ENCODE results near the gene TOMM20.
"Not testable (repeated sequence)": the region's sequence is repeated elsewhere in the genome, so short reads cannot be mapped to it uniquely, and the experiment has no call there.

Gene TOMM20
- 156 reads per million, percentile 89 among the genes with 10 or more reads in this experiment for total RNA-seq

DNA sequence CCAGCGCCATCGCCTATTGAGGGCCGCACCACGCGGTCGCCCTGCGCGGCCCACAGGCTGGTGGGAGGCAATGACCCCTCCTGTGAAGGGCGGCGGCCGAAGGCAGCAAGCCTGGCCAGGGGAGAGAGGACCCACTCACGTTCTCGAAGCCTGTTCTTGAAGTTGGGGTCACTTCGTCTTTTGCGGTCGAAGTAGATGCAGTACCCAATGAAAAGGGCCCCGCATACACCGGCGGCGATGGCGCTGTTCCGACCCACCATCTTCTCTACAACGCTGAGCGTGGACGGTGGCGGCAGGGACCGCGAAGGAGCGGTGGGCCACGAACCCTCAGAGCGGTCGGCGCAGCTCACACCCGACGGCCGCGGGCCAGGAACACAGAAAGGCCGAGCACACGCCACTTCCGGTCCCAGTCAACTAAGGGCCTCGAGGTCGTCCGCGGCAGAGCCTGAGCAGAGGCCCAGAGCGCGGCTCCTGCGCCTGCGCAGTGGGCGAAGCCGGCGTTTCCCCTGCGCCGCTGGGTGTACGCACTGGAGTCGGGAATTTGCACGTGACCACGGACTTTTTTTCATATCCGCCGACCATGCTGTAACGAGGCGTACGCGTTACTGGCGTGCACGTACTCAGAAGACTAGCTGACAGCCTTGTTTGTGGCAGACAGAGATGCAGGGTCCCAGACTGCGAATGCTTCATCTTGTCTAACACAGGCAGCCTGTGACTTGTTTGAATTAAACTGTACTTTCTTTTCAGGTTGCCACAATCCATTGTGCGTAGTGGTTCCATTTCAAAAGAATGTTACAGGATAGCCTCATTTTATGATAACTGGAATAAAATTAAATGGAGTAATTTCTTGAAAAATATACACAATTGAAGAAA, at the start of gene TOMM20:
Gene TOMM20 (minus strand): TSS at position 382 of the 873 bp plus-strand sequence. CDS start 122 bp downstream, at position 260.
- DNase-seq: peak; percentile 95

DNA sequence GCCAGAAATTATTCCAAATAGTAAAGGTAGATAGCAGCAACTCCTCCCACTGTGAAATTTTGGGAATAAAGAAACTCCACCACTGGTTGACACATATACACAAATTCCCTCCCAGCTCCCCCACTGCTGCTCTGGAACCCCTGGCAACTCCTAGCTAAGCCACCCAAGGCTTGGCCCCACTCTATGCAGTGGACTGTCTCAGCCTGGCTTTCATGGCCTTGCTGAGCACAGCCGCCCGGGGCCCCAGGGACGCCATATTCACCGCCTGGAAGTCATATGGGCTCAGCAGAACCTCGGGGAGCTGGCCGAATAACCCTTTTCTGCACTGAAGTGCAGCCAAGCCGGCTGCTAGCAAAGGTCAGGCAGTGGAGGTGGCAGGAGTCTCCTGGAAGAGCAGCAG, 47.8 kb upstream of the TOMM20 start:
- no peak for DNase-seq

DNA sequence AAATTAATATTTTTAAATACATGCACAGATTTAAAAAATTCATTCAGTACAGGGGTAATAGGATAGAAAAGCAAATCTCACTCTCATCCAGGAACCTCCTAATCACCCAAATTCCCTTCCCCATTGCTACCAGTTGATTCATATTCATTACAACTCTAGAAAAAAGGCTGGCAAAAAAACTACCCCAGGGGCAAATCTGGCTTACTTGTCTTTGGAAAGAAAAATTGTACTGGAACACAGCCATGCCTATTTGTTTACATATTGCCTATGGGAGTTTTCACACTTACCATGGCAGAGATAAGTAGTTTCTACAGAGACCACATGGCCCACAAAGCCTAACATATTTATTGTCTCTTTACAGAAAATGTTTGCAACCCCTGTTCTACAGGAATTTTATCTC, 41.3 kb upstream of the TOMM20 start:
- no peak for DNase-seq

DNA sequence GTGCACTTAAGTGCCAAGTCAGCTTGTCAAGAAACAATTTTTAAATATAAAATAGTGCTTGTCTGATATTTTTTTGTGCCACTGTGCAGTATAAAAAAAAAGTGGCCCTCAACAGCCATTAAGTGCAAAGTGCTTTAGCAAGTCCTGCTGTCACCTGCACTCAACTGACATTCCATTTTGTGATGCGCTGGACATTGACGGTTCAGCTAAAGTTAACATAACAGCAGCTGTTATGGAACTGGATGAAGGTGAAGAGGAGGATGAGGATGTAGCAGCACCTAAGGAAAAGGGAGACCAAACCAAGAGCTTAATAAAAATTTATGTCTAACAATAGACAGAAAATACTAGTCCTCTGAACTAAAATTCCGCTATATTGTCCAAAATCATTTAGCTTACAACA, 39.7 kb upstream of the TOMM20 start:
- DNase-seq: no peak

DNA sequence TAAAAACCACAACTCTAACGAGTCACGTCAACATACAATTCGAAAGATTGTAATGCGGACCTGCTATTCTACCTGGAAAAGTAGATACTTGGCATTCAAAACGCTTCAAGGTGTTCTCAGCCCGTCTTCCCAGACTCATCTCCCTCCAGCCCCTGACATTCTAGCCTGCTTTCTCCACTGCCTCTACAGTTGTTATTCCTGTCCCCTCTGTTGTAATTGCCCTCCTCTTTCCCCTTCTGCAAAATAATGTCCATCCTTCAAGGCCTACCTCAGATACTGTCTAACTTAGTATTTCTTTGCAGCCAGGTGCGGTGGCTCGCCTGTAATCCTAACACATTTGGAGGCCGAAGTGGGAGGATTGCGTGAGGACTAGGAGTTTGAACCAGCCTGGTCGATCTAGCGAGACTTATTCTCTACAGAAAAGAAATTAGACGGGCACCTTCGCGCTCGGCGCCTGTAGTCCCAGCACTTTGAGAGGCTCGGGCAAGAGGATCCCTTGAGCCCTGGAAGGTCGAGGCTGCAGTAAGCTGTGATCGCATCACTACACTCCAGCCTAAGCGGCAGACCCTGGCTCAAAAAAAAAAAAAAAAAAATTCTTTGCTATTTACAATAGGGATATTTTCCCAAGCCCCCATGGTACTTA, 33.2 kb upstream of the TOMM20 start:
- no peak for DNase-seq

DNA sequence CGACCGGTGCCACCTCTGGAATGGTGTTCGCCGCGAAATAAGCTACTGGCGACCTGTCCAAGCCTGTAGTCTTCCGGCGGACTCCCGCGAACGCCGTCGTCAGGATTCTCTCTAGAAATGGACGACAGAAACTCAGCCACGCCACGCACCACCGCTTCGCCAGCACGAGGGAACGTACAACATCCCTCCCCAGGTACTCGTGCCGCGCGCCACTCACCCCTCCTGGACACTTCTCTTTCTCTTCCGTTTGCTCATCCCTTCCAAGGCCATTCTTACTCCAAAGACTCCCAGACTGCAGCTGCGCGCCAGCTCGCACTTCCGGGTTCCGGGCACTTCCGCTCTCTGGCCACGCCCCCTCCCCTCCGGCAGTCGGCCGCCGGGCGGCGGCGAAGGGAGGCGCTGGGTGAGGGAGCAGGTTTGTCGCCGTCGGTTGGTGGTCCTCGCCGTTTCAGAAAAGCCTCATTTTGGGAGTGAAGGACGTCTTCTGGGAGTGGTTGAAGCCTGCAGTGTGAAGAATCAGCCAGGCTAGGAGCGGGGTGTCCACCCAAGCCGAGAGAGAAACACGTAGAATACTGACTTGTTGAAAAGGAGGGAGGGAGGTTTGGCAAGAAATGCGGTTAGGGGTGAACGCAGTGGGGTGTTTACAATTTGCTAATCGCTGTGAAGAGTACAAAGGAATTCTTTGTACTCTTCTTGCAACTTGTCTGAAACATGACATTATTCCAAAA, 32.5 kb upstream of the TOMM20 start, which contains the start of gene RBM34:
Gene RBM34 (minus strand): TSS at position 294 of the 728 bp plus-strand sequence. CDS start 24 bp downstream, at position 270.
- peak; percentile 89 for DNase-seq

DNA sequence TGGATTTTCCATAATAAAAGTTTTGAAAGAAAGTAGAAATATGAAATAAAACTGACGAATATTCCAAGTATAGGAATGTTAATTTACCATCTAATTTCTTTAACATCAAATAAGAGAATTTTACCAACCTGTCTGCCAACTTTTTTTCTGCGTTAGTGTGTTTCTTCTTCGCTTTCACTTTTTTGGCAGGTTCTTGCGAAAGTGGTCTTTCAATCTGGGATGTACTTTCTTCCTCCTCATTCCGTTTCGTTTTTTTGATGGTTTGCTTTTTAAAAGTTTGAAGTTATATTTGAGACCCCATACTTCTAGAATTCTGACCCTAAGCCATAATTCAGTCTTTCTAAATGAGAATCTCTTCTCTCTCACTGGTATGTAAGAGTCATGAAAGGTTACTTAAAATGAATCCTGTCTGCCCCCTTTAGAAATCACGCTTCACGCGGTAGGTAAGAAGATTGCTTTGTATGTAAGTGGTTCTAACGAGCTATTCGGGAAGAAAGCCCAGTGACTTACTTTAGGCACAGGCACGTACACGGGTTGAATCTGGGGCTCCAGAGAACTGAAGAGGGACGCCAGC, 31.8 kb upstream of the TOMM20 start:
- peak; percentile 30 for DNase-seq

DNA sequence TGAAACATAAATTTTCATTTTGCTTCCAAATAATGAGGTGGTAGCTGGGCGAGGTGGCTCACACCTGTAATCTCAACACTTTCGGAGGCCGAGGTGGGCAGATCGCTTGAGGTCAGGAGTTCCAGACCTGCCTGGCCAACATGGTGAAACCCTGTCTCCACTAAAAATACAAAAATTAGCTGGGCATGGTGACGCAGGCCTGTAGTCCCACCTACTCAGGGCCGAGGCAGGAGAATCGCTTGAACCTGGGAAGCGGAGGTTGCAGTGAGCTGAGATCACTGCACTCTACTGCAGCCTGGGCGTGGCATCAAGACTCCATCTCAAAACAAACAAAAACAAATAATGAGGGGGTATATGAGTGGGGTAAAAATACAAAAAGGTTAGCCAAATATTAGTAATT, 31.3 kb upstream of the TOMM20 start:
- DNase-seq: not testable (repeated sequence)

DNA sequence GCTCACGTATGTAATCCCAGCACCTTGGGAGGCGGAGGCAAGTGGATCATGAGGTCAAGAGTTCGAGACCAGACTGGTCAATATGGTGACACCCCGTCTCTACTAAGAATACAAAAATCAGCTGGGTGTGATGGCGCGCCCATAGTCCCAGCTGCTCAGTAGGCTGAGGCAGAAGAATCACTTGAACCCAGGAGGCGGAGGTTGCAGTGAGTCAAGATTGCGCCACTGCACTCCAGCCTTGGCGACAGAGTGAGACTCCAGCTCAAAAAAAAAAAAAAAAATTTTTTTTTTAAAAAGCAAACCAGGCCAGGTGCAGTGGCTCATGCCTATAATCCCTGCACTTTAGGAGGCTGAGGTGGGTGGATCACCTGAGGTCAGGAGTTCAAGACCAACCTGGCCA, 30.6 kb upstream of the TOMM20 start:
- not testable (repeated sequence) for DNase-seq

DNA sequence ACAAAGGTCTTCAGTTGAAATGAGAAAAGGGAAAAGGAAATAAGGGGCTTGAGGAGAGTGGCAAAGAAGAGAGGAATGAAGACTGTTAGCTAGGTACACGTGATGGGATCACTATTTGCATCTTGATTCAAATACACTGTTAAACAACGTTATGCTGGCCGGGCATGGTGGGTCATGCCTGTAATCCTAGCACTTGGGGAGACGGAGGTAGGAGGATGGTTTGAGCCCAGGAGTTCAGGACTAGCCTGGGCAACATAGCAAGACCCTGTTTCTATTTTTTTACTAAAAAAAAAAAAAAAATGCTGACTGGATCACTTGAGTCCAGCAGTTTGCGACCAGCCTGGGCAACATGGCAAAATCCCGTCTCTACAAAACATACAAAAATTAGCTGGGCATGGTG, 30.0 kb upstream of the TOMM20 start:
- DNase-seq: no peak

DNA sequence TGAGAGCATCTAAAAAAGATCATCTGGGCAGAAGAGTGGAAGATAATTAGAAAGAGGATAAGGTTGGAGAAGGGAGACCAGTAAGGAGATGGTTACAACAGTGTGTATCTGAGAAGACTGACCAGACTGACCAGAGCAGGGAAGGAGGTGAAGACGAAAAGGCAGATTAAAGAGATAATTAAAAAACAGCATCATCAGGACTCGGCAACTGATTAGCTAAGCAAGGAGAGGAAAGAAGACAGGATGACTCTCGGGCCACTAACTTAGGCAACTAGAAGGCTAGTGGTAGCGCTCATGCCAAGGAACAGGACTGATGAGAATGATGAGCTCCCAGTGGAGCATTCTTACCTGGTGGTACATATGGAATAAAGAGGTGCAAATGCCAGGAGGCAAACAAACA, 28.5 kb upstream of the TOMM20 start:
- no peak for DNase-seq

DNA sequence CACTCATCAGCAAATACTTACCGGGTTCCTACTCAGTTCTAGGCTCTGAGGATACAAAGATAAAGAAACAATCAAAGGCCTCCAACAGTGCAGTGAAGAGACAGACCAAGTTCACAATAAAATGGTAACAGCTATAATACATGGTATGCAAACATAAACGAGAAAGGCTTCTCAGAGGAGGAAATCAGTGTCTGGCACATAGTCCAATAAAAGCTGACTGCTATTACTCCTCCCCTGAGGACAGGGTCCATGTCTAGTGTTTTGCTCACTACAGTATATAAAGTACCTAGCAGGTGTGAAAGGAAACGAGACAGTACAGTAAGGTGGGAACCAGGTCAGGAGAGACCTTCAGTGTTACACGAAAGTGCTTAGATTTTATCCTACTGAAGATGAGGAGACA, 28.1 kb upstream of the TOMM20 start:
- DNase-seq: no peak

DNA sequence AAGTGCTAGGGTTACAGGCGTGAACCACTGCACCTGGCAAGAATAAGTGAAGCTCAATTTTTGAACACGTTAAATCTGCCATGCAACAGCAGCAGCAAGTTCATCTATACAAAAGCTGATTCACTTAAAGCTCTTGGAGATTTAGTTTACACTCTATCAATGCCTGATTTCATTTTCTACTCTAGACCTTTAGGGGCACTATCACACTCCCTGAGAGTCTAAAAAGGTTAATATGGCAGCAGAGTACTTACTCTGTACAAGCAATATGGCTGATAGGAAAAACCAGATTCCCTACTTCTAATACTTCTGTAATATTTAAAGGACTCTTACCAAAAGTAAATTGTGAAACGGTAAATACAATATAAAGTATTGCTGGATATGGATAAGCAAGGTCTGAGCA, 27.6 kb upstream of the TOMM20 start:
- DNase-seq: no peak

DNA sequence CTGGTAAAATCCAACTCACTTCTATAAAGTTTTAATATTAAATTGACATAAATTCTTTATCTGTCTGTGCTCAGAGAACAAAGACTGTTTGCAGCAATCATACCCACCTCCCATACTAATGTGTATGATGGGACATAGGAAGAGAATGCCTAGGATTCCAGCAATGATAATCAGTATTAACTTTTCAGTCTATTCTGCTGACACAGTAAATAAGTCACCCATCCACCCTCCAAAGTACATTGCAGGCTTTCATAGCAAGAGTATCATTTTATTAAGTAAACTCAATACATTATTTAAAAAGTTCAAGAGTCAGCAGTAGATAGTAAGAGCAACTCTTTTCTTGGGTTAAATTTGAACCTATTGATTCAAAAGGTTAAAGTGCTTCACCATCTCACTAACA, 23.6 kb upstream of the TOMM20 start:
- DNase-seq: no peak

DNA sequence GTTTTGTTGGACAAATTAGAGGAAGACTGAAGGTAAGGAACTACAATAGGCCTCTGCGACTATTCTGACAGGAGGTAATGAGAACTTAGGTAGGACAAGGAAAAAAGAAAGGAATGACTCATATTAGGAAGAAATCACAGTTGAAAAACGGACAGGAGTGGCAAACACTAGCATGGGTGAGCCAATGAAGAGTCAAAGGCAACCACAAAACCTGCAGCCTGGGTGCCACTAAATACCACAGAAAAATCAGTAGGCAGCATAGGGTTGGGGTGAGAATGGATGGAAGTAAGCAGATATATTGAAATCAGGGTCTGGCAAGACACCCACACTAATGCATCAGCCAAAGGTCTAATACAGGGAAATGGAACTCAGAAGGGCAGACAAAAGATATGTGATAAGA, 22.4 kb upstream of the TOMM20 start:
- DNase-seq: no peak

DNA sequence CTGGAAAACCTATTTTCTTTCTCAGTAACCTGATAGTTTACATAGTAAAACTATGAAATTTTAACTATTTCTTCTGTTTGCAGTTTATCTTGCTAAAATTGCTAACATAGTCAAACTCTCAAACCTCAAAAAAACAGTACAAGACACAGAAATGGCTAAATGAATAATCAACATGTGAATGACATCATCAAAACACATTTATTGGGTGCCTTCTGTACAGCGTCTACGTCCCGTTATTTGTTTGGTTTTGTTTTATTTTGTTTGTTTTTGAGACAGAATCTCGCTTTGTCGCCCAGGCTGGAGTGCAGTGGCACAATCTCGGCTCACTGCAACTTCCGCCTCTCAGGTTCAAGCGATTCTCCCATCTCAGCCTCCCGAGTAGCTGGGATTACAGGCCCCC, 21.2 kb upstream of the TOMM20 start:
- DNase-seq: no peak

DNA sequence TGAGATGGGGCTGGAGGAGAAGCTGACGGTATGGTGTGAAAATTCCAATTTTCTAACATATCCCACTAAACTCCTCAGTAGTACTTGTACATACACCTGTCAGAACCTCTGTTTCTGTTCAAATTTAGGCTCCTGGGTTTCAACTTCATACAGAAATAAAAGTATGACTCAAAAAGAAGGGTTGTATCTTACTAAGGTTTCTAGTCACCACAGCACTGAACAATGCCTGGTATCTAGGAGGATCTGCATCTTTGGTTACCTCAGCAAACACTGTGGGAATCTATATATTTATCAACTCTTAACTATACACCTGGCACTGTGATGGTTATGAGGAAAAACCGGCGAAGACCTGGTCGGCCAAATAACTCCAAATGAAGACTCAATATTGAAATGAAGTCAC, 18.6 kb upstream of the TOMM20 start:
- no peak for DNase-seq

DNA sequence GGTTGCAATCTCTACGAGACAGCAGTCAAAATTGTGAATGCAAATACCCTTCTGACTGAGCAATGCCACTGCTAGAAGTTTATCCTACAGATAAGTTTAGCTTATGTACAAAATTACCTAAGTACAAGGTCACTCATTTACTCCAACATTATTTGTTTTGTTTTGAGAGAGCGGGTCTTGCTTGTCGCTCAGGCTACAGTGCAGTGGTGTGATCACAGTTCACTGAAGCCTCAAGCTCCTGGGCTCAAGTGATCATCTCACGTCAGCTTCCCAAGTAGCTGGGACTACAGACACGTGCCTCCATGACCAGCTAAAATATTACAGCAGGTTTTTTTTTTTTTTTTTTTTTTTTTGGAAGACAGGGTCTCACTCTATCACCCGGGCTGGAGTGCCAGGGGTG, 17.0 kb upstream of the TOMM20 start:
- no peak for DNase-seq

DNA sequence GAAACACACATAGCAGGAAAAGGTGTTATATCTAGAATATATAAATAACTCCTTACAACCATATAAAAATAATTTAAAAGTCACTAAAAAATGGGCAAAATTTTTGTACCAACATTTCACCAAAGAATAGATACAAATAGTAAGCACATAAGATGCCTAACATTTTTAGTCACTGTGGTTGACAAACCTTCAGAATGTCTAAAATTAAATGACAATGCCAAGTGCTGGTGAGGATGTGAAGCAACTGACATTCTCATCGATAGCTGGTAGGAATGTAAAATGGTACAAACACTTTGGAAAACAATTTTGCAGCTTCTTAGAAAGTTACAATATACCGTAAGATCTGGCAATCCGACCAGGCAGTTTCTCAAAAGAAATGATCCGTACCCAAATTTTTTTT, 14.4 kb upstream of the TOMM20 start:
- DNase-seq: no peak

DNA sequence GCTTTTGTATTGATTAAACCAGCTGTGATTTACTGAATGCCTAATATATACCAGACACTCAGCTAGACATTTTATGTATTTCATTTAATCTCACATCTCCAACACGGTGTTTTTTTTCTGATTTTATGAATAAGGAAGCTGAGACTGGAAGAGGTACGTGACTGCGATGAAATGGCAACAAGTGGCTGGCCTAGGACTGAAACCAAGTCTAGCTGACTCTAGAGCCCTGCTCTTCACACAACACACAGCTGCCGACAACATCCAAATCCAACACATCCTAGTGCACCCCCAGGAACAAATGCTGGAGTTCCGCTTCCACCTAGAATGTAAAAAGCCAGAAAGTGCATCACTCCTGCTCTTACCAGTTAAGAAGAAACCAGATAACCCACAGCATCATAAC, 10.7 kb upstream of the TOMM20 start:
- no peak for DNase-seq

DNA sequence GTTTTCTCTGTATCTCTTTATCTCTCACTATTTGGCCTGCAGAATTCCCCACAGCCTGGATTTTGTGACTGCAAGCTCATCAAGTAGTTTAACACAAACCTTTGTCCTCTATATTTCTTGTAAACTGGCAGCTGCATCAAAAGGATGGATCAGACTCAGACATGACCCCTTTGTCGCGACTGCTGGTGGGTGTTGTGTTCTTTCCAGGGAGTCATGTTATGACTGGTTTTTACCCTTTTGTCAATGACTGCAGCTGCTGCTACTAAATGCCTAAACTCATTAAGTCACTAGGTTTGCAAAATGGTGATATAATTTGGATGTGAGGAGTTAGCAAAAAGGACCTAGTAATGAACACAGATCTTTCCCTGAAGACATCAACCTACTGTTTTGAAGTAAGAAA, 10.2 kb upstream of the TOMM20 start:
- DNase-seq: no peak

DNA sequence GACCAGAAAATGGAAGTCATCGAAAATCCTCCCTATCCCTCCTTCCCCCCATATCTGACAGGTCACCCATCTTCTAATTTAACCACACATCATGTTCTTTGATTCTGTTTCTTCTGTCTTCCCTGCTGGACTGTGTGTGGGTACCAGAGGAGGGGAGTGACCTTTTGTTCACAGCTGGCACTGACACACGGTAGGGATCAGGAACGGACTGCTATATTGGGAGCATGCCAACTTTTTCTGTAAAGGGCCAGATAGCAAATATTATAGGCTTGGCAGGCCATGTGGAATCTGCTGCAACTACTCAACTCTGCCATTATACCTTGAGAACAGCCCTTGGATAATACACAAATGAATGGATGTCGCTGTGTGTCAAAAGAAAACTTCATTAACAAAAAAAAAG, 7.5 kb upstream of the TOMM20 start:
- DNase-seq: no peak

DNA sequence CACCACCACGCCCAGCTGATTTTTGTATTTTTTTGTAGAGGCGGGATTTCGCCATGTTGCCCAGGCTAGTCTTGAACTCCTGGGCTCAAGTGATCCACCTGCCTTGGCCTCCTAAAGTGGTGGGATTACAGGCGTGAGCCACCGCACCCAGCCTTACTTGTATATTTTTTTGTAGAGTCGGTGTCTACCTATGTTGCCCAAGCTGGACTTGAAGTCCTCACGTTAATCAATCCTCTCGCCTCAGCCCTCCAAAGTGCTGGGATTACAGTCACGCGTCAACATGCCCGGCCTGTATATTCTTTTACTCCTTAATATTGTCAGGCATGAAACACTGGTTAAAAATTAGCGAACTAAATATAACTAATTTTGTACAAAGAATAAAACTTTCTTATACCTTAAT, 5.5 kb upstream of the TOMM20 start:
- no peak for DNase-seq

Measured in effector CD4-positive, alpha-beta T cell (primary cell).